ENCODE data around the gene SLC9A1.
A peak's percentile ranks its signal among the peaks of the same experiment; 100 is the strongest.

Gene SLC9A1

DNA sequence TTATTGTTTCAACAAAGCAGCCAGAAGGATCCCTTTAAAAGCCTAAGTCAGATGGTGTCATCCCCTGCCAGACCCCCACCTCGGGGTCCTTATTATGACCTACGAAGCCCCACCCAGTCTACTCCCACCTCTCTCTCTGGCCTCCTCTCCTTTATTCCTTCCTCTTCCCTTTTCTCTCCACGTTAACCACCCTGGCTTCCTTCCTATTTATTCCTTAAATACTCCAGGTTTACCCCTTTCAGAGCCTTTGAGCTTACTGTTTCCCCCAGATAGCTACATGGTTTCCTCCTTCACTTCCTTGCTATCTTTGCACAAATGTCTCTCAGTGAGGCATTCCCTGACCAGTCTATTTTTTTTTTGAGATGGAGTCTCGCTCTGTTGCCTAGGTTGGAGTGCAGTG is 12.0 kb upstream of the SLC9A1 start:
- Histone ChIP-seq H3K9me3 (ENCODE audit: control insufficient read depth, insufficient read depth, low read depth, low read length) (no peaks in the 10 kb centered on the region), H3K4me1 (ENCODE audit: control insufficient read depth, insufficient read depth, low read length) (no peaks in the 10 kb centered on the region), H3K27ac (ENCODE audit: extremely low read depth, low read depth, low read length) (no peak overlapping the region), H3K4me3 (ENCODE audit: low read depth, low read length) (no peak overlapping the region), H3K36me3 (ENCODE audit: control insufficient read depth in 2 of 2, insufficient read depth in 1 of 2, low read length in 2 of 2) (no peaks in the 10 kb centered on the region)
- no peak for TF ChIP-seq ZNF112 (tag by site-specific recombination; IDR thresholded peaks at IDR 0.05)
- TF ChIP-seq ZBTB17 (tag by site-specific recombination; IDR thresholded peaks at IDR 0.05): no peak
- TF ChIP-seq, protein P1, sequence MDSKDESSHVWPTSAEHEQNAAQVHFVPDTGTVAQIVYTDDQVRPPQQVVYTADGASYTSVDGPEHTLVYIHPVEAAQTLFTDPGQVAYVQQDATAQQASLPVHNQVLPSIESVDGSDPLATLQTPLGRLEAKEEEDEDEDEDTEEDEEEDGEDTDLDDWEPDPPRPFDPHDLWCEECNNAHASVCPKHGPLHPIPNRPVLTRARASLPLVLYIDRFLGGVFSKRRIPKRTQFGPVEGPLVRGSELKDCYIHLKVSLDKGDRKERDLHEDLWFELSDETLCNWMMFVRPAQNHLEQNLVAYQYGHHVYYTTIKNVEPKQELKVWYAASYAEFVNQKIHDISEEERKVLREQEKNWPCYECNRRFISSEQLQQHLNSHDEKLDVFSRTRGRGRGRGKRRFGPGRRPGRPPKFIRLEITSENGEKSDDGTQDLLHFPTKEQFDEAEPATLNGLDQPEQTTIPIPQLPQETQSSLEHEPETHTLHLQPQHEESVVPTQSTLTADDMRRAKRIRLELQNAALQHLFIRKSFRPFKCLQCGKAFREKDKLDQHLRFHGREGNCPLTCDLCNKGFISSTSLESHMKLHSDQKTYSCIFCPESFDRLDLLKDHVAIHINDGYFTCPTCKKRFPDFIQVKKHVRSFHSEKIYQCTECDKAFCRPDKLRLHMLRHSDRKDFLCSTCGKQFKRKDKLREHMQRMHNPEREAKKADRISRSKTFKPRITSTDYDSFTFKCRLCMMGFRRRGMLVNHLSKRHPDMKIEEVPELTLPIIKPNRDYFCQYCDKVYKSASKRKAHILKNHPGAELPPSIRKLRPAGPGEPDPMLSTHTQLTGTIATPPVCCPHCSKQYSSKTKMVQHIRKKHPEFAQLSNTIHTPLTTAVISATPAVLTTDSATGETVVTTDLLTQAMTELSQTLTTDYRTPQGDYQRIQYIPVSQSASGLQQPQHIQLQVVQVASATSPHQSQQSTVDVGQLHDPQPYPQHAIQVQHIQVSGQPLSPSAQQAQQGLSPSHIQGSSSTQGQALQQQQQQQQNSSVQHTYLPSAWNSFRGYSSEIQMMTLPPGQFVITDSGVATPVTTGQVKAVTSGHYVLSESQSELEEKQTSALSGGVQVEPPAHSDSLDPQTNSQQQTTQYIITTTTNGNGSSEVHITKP (tag by site-specific recombination; IDR thresholded peaks at IDR 0.05): no peak
- no peak for TF ChIP-seq ZNF610 (tag by site-specific recombination; IDR thresholded peaks at IDR 0.05; ENCODE audit: borderline replicate concordance)
- TF ChIP-seq ZNF37A (tag by site-specific recombination; IDR thresholded peaks at IDR 0.05): no peak
- TF ChIP-seq, protein P2, sequence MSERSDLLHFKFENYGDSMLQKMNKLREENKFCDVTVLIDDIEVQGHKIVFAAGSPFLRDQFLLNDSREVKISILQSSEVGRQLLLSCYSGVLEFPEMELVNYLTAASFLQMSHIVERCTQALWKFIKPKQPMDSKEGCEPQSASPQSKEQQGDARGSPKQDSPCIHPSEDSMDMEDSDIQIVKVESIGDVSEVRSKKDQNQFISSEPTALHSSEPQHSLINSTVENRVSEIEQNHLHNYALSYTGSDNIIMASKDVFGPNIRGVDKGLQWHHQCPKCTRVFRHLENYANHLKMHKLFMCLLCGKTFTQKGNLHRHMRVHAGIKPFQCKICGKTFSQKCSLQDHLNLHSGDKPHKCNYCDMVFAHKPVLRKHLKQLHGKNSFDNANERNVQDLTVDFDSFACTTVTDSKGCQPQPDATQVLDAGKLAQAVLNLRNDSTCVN (tag by site-specific recombination; optimal IDR thresholded peaks at IDR 0.05): no peak
- TF ChIP-seq, protein P3, sequence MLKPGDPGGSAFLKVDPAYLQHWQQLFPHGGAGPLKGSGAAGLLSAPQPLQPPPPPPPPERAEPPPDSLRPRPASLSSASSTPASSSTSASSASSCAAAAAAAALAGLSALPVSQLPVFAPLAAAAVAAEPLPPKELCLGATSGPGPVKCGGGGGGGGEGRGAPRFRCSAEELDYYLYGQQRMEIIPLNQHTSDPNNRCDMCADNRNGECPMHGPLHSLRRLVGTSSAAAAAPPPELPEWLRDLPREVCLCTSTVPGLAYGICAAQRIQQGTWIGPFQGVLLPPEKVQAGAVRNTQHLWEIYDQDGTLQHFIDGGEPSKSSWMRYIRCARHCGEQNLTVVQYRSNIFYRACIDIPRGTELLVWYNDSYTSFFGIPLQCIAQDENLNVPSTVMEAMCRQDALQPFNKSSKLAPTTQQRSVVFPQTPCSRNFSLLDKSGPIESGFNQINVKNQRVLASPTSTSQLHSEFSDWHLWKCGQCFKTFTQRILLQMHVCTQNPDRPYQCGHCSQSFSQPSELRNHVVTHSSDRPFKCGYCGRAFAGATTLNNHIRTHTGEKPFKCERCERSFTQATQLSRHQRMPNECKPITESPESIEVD (tag by site-specific recombination; IDR thresholded peaks at IDR 0.05): no peak
- TF ChIP-seq ZNF664 (tag by site-specific recombination; IDR thresholded peaks at IDR 0.05): no peak
- TF ChIP-seq, protein P4, sequence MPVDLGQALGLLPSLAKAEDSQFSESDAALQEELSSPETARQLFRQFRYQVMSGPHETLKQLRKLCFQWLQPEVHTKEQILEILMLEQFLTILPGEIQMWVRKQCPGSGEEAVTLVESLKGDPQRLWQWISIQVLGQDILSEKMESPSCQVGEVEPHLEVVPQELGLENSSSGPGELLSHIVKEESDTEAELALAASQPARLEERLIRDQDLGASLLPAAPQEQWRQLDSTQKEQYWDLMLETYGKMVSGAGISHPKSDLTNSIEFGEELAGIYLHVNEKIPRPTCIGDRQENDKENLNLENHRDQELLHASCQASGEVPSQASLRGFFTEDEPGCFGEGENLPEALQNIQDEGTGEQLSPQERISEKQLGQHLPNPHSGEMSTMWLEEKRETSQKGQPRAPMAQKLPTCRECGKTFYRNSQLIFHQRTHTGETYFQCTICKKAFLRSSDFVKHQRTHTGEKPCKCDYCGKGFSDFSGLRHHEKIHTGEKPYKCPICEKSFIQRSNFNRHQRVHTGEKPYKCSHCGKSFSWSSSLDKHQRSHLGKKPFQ (tag by site-specific recombination; IDR thresholded peaks at IDR 0.05): no peak
- TF ChIP-seq KLF10 (tag by site-specific recombination; IDR thresholded peaks at IDR 0.05): no peak
- TF ChIP-seq ZNF24 (tag by site-specific recombination; IDR thresholded peaks at IDR 0.05): no peak
- no peak for TF ChIP-seq ZXDB (tag by site-specific recombination; IDR thresholded peaks at IDR 0.05)
- POLR2A ChIA-PET: no interaction called here
- CTCF ChIA-PET: interaction anchor here (0.6 kb wide), 1 partner anchor 30 kb away, joined by 3 read pairs; no protein-coding TSS in a partner anchor

DNA sequence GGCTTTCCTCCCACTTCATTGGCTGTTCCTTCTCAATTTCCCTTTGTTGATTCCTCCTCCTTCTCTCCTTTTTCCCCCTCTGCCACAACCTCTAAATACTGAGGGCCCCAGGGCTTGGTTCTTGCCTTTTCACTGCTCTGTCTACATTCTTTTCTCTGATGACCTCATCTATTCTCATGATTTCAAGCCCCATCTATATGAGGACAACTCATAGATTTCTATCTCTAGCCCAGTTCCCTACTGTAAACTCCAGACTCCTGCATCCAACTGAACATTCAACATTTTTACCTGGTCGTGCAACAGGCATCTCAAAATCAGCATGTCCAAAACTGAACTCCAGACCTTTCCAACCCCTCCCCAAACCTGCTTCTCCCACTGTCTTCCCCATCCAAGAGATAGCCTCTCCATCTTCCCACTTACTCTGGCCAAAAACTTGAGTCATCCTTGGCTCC is 11.5 kb upstream of the SLC9A1 start:
- no peaks in the 10 kb centered on the region for H3K4me1 ChIP-seq (ENCODE audit: control insufficient read depth, insufficient read depth, low read length)
- H3K9me3 ChIP-seq (ENCODE audit: control insufficient read depth, insufficient read depth, low read depth, low read length): no peaks in the 10 kb centered on the region
- ChIA-PET POLR2A (interaction anchor here (0.6 kb wide), 1 partner anchor 9 kb away, joined by 5 read pairs; no protein-coding TSS in a partner anchor), CTCF (interaction anchor here (0.6 to 1.0 kb wide), 3 partner anchors 11 to 30 kb away, joined by 3 to 4 read pairs (median 3); partner anchors contain the start of gene SLC9A1)
- H3K27ac ChIP-seq (ENCODE audit: extremely low read depth, low read depth, low read length): no peak overlapping the region
- no peak overlapping the region for H3K4me3 ChIP-seq (ENCODE audit: low read depth, low read length)
- H3K36me3 ChIP-seq (ENCODE audit: control insufficient read depth in 2 of 2, insufficient read depth in 1 of 2, low read length in 2 of 2): no peaks in the 10 kb centered on the region
- TF ChIP-seq ZNF600 (tag by site-specific recombination; IDR thresholded peaks at IDR 0.05) (peak; percentile 55; the same call in 1 of the 2 replicates), ZNF335 (tag by site-specific recombination; conservative IDR thresholded peaks at IDR 0.05) (peak; percentile 57), KLF9 (tag by site-specific recombination; IDR thresholded peaks at IDR 0.05; ENCODE audit: low read depth) (no peak), ZBTB20 (tag by site-specific recombination; IDR thresholded peaks at IDR 0.05) (0 out of 2 replicates have a peak, but pooled peaks have one; percentile 8), ZNF24 (tag by site-specific recombination; IDR thresholded peaks at IDR 0.05) (no peak)
- TF ChIP-seq, protein P1 (tag by site-specific recombination; IDR thresholded peaks at IDR 0.05): peak; percentile 61; the same call in 1 of the 2 replicates
- TF ChIP-seq, protein P5, sequence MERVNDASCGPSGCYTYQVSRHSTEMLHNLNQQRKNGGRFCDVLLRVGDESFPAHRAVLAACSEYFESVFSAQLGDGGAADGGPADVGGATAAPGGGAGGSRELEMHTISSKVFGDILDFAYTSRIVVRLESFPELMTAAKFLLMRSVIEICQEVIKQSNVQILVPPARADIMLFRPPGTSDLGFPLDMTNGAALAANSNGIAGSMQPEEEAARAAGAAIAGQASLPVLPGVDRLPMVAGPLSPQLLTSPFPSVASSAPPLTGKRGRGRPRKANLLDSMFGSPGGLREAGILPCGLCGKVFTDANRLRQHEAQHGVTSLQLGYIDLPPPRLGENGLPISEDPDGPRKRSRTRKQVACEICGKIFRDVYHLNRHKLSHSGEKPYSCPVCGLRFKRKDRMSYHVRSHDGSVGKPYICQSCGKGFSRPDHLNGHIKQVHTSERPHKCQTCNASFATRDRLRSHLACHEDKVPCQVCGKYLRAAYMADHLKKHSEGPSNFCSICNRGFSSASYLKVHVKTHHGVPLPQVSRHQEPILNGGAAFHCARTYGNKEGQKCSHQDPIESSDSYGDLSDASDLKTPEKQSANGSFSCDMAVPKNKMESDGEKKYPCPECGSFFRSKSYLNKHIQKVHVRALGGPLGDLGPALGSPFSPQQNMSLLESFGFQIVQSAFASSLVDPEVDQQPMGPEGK (tag by site-specific recombination; IDR thresholded peaks at IDR 0.05): 0 out of 2 replicates have a peak, but pooled peaks have one; percentile 29
- TF ChIP-seq, protein P6, sequence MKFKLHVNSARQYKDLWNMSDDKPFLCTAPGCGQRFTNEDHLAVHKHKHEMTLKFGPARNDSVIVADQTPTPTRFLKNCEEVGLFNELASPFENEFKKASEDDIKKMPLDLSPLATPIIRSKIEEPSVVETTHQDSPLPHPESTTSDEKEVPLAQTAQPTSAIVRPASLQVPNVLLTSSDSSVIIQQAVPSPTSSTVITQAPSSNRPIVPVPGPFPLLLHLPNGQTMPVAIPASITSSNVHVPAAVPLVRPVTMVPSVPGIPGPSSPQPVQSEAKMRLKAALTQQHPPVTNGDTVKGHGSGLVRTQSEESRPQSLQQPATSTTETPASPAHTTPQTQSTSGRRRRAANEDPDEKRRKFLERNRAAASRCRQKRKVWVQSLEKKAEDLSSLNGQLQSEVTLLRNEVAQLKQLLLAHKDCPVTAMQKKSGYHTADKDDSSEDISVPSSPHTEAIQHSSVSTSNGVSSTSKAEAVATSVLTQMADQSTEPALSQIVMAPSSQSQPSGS (tag by site-specific recombination; IDR thresholded peaks at IDR 0.05; ENCODE audit: low read depth): peak; percentile 91

Data from HEK293 (cell line).